ENCODE measurements around the gene S100A4.
"Not testable (repeated sequence)": the region's sequence is repeated elsewhere in the genome, so short reads cannot be mapped to it uniquely, and the experiment has no call there.

Gene S100A4

DNA sequence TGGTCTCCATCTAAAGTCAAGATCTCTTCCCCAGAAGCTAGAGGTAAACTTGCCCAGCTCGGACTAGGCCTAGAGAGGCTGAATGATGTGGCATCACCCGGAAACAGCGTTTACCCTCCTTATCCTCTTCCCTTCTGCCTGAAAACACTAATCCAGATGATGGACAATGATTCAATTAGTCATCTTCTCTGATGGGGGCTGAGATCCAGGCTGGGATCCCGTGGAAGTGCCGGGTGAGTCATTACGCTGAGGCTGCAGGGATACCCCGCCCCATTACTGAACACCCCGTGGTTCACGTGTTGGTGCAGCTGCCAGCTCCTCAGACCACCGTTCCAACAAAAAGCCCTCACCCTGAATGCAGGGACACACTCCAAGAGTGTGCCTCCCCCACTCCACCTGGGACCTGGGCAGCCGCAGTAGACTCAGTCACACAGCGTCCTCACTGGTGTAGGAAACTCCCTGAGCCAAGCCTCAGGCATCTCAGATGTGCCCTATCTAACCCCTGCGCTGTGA is 11.9 kb downstream of the S100A4 start:
- DNase-seq (ENCODE audit: low read depth) = no peak

DNA sequence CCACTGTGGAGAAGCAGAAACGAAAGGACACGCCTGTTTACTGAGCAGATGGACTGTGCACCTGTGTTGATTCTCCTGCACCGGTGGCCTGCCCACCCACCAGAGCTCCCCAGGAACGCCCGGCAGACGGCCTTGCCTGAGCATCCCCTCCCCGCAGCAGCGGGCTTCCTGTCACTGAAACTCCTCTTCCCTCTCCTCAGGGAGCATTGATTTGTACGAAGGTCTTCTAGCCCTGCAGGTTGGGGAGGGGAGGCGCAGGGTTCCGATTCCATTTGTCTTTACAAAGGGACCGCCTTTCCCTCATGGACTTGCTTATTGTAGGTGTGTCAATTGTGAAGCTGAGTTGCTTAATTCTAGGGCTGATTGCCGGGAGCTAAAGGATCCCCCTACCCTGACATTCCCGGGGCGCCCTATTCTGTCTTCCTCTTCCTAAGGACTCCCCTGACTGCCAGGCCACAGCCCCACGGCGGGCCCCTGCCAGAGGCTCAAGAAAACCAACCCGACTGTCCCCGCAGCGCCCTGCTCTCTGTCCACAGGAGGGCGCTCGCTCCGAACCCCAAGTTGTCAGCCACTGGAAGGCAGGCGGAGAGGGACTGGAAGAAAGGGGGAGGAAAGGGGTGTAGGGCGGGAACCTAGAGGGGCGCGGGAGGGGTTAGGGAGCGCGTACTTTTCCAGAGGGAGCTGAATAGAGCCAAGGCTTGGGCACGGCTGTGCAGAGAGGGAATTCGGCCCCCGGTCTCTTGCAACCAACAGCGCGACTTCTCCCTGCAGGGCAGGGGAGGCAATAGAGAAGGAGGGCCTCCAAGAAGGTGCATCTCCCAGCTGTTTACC is 12.6 kb downstream of the S100A4 start:
- DNase-seq (ENCODE audit: low read depth) = peak; percentile 52

DNA sequence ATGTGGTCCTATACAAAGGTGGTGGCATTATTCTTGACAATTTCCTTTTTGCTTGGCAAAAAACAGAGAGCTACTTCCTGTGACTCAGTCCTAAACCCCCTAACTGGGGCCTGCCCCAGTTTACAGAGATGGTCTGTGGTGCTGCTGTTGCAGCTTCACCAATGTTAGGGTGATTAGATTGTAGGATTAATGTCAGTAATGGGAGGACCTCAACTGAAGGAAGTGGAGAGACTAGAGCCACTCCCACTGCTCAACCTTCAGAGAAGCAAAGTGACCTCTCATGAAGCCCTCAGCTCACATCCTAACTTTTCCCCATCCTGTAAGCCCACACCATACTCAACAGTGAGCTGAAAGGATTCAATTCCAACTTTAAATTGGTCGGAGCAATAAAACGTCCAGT is 13.4 kb downstream of the S100A4 start:
- no peak for DNase-seq (ENCODE audit: low read depth)

DNA sequence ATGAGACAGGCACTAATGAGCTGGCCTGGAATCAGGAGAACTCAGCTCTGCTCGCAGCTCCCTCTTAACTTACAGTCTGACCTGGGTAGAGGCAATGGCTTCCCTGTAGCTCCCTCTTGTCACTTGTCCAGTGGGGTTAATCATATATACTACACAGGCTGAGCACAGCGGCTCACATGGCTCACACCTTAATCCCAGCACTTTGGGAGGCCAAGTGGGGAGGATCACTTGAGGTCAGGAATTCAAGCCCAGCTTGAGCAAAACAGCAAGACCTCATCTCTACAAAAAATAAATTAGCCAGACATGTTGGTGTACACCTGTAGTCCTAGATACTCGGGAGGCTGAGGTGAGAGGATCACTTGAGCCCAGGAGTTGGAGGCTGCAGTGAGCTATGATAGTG is 14.0 kb downstream of the S100A4 start:
- no peak for DNase-seq (ENCODE audit: low read depth)

DNA sequence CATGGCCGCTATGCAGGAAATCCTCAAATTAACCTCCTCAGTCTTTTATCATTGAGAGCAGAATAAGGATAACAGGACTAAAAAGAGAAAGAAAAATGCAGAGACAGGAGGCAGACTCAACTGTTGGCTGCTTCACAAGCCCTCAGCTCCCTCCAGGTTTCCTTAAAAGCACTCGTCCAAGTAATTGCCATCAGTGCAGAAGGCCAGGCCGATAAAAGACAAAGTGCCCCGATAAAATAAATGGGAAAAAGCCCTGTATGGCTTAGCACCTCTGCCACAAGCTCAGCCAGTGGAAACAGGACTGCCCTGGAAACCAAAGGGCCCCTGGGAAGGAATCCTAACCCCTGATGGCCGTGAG is 17.9 kb downstream of the S100A4 start:
- no peak for DNase-seq (ENCODE audit: low read depth)

DNA sequence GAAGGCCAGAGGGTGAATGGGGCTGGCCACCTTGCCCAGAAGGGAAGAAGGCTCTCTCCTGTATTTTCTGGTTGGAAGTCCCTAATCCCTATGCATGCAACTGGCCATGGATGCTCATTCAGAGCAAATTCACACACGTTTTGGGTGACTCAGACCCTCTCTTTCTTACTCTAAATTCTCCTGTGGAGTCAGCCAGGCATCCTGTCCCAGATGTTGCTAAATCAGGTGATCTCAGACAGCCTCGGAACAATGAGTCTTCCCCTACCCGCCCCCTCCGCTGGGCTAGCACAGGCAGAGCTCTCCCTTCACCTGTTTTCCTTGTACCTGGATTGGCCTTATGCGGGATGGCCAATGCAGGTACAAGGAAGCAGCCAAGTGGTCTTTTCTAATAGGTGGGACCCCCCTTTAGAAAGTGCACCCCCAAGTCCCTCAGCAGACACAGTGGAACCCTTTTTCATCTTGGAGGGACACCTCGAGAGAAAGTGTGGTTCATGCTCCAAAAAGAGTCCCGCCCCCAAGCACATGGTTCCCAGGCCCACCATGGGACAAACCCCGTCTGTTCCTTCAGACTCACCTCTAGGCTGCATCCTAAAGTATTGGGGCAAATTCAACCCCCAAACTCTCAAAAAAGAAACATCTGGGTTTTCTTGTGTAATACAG is 18.5 kb downstream of the S100A4 start:
- no peak for DNase-seq (ENCODE audit: low read depth)

DNA sequence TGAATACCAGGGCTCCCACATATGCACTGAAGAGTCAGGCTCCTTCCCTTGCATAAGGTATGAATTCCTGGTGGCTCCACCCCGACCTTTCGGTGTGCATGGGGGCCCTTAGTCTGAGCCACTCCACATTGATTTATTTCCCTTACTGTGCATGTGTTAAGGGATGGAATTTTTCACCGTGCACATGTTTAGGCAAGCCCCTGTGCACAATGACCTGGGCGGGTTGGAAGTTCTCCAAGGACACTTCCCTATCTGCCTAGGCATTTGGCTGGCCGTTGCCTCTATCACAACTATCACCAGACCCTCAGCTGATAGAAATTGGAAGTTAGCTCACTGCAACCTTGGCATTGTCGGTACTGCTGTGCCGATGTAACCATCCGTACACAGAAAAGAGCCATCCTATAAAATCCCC is 19.5 kb downstream of the S100A4 start:
- no peak for DNase-seq (ENCODE audit: low read depth)

DNA sequence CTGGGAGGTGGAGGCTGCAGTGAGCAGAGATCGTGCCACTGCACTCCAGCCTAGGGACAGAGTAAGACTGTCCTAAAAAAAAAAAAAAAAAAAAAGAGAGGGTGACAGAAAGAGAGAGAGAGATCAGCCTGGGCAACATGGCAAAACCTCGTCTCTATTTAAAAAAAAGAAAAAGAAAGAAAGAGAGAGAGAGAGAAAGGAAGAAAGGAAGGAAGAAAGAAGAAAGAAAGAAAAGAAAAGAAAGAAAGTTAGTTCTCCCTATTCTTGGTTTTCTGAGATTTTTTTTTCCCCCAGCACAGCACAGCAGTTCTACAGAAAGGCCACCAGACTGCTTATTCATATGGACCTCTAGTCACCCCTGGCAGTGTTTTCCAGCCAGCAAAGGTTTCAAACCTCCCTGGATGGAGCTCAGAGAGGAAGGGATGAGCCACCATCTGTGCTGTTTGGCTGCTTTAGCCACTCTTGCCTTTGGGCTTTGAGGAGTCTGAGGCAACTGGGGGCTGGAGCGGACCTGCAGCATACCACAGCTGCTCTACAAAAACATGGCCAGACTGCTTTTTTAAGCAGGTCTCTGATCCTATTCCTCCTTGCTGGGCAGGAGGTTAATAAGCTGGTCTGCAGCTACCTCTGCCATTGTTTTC is 20.4 kb downstream of the S100A4 start:
- DNase-seq (ENCODE audit: low read depth) = no peak

DNA sequence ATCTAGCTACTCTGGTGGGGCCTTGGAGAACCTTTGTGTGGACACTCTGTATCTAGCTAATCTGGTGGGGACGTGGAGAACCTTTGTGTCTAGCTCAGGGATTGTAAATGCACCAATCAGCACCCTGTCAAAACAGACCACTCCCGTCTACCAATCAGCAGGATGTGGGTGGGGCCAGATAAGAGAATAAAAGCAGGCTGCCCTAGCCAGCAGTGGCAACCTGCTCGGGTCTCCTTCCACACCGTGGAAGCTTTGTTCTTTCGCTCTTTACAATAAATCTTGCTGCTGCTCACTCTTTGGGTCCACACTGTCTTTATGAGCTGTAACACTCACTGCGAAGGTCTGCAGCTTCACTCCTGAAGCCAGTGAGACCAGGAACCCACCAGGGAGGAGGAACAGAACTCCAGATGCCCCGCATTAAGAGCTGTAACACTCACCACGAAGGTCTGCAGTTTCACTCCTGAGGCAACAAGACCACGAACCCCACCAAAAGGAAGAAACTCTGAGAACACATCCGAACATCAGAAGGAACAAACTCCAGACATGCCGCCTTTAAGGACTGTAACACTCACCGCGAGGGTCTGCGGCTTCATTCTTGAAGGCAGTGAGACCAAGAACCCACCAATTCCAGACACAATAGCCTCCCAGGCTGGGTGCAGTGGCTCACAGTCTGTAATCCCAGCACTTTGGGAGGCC is 23.1 kb downstream of the S100A4 start:
- not testable (repeated sequence) for DNase-seq (ENCODE audit: low read depth)

DNA sequence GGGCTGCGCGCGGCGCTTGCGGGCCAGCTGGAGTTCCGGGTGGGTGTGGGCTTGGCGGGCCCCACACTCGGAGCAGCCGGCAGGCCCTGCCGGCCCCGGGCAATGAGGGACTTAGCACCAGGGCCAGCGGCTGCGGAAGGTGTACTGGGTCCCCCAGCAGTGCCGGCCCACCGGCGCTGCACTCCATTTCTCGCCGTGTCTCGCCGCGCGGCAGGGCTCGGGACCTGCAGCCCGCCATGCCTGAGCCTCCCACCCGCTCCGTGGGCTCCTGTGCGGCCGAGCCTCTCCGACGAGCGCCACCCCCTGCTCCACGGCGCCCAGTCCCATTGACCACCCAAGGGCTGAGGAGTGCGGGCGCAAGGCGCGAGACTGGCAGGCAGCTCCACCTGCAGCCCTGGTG is 23.8 kb downstream of the S100A4 start:
- not testable (repeated sequence) for DNase-seq (ENCODE audit: low read depth)

DNA sequence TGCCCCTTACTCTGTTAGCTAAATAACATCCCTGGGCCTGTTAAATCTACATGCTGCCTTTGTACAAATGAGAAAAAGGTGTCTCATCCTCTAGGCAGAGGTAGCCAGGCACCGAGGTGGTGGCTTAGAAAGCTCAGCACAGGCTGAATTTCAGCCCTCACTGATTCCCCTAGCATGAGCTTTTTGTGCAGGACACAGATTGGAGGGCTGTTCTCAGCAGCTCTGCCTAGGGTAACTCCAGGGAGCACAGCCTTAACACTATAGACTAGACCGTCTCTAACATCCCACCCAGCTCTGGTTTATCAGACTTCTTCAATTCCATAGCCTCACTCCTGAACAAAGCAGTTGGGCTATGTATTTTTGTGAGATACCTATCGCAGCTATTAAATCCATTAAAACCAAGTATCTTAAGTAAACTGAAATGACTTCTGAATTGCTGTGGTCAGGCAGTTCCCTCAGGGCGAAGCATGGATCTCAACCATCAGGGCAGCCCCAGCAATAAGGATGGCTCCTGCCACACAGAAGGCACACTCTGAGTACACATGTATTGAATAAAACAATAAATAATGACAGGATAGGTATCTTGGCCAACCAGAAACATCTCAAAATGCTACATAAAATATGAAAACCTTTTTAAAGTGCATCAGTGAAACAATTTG is 24.7 kb downstream of the S100A4 start:
- no peak for DNase-seq (ENCODE audit: low read depth)

DNA sequence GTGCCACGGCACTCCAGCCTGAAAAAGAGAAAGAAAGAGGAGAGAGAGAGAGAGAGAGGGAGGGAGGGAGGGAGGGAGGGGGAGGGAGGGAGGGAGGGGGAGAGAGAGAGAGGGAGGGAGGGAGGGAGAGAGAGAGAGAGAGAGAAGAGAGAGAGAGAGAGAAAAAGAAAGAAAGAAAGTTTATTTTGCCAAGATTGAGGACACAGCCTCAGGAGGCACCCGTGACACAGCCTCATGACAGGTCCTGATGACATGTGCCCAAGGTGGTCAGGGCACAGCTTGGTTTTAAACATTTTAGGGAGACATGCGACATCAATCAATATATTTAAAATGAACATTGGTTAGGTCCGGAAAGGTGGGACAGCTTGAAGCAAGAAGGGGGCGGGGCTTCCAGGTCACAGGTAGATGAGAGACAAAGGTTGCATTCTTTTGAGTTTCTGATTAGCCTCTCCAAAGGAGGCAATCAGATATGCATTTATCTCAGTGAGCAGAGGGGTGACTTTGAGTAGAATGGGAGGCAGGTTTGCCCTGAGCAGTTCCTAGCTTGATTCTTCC is 25.4 kb downstream of the S100A4 start:
- not testable (repeated sequence) for DNase-seq (ENCODE audit: low read depth)

DNA sequence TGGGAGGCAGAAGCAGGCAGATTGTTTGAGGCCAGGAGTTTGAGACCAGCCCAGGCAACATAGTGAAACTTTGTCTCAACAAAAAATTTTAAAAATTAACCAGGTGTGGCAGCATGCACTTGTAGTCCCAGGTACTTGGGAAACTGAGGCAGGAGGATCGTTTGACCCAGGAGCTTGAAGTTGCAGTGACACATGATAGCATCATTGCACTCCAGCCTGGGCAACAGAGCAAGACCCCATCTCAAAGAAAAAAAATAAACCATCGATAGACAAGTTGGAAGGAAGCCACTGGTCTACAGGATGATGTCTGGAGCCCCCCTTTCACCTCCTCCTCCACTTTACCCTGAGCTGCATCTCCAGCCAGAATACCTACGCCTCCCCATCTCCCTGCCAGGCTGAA is 26.4 kb downstream of the S100A4 start:
- no peak for DNase-seq (ENCODE audit: low read depth)

DNA sequence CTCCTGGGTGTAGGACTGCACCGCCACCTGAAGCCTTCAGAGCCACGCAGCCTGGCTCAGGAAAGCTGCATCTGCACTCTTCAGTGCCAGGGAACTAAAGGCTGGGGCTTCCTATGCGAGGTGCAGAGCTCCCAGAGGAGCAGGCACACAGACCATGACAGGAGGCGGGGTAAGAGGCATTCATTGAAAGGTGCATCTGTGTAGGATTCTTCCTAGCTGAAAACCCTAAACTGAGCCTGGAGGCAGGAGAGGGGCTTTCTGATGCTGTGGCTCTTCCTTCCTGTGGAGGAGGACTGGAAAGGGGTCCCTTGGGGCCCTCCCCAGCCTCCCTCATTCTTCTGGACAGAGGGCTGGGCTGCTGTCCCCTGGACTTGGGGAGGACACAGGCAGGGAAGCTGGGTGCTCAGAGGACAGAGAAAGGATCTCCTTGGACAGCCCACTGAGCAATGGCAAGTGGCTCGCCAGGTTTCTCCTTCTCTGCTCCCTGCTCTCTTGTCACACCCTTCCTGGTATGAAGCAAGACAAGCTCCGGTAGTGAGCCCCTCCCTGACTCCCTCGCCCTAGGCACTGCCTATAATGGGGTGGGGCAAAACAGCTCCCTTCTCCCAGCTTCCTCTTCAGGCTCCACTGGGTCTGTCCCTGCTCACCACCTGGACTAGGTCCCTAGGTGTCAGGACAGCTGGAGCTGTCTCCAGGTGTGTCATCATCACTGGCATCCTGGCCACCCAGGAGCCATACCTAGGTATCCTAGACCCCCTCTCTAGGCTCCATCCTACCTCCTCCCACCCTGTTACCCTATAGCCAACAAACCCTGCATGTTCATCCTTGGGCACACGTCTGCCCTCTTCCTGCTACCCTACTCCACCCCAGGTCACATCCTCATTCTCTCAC is 29.9 kb downstream of the S100A4 start:
- no peak for DNase-seq (ENCODE audit: low read depth)

DNA sequence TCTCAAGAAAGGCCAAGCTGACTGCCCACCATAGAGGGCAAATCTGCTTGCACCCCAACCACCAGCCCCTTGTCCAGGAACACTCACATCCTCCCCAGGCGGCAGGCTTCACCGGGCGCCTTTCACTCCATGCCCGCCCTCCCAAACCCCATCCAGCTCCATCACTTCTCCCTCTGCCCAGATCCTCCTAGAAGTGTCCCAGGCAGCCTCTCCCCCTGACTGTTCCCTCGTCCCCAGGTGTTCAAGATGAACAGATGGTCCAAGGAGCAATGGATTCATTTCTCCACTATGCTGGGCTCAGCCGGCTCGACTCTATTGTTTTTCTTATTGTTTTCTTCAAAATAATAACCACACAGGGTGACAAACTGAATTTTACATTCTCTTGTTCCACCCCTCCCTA is 31.9 kb downstream of the S100A4 start:
- no peak for DNase-seq (ENCODE audit: low read depth)

DNA sequence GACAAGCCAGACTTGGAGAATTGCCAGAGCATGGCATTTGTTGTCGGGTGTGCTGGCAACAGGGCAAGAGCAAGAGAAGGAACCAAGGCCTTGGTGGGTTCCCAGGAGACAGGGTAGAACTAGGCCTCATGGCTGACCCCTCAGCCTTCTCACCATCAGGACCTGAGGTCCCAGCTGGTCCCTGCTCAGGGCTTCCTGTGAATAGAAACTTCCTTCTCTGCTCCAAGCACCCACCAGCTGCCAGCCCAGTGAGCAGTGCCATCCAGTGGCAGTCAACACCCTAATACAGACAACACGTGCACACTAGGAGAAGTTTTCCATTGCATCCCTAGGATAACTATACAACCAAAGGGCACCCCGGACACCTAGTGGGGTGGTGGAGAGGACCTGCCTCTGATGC is 32.6 kb downstream of the S100A4 start:
- DNase-seq (ENCODE audit: low read depth) = no peak

DNA sequence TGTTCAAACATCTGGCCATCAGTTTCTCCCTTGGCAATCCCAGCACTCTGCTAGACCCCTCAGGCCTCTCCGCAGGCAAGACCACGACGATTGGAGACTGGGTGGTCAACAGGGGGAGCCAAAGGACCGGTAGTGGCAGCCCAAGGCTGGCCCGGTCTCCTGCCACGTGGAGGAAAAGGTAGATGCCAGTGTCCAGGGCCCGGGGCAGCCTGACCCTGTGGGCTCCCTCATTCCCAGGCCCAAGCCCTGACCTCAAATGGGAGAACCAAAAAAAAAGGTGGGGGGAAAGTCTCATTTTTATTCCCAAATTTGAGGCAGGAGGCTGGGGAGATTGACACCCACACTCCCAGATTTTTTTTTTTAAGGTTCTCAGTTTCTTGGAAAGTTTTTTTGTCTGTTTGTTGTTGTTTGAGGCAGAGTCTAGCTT is 34.6 kb downstream of the S100A4 start:
- peak; percentile 57 for DNase-seq (ENCODE audit: low read depth)

DNA sequence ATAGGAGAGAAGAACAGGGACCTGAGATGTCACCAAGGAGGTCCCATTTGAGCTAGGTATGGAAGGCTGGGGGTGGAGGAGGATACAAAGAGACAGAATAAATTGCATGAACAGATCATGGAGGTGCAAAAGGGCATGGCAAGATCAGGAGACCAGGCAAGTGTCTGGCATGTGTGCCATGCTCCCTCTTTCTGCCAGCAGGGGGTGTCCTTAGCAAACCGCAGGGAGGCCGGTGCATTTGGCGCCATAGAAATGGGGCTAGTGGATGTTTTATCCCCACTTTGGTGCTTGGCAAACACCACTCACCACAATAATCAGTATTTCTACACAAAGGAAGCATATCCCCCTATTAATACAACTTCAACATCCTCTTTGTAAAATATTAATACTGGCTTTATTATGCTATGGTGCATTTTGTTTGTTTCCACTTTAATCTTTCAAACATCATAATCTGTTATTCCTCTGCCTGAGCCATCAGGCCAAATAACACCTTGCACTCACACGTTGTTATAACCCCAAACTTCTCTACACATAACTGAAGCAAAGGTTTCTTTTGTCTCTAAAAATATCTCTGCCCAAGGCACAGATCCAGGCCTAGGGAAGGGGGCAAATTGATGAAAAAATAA is 35.8 kb downstream of the S100A4 start:
- DNase-seq (ENCODE audit: low read depth) = no peak

DNA sequence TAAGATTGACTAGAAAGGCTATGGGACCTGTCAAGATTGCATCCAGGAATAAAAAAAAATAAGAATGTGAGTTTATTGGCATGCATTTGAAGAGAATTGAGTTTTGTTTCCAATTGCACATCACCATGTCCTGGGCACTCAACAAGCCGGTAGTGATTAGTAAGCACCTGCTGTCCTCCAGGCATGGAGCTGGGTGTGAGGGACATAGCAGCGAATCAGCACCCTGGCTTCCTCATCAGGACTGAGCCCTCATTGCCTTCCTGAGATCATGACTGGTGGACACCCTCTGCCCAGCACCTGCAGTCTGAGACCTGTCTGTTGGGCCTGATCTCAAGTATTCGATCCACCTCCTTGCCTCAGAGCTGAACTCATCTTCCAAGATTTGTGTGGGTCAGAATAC is 36.6 kb downstream of the S100A4 start:
- no peak for DNase-seq (ENCODE audit: low read depth)

All from stimulated activated CD8-positive, alpha-beta memory T cell treated with anti-CD3 and anti-CD28 coated beads, Interleukin-15, amount 100 ng/mL, for 24 hours (primary cell).